Heart left ventricle (tissue), 16 donors: ENCODE measurements around the gene HHIPL1. TPM values are rescaled to one million over a fixed set of nuclear protein-coding genes. Genes with fewer than 3 reads are reported as not detected.

ENCODE experiments used
- ATAC-seq, 4 donors: fragments of 200-7000 bp; cut with Tn5 transposase; one replicate each; pipeline ENCODE4 v1.9.1; 2020 to 2022; ENCODE audit warnings: moderate library complexity in 4 of 4, mild to moderate bottlenecking in 3 of 4, moderate number of reproducible peaks in 1 of 4
- DNase-seq, 5 donors: peaks; one replicate each; pipeline ENCODE4 v3.0.0-alpha.2; 2020
- H3K27ac ChIP-seq, 12 donors: fragments of 200-600 bp; sonication (generic) in 4 of 12; one replicate each; pipeline versions ENCODE4 v1.5.0 to v1.8.0; 2016 to 2022; ENCODE audit warnings: mild to moderate bottlenecking in 2 of 12
- H3K27me3 ChIP-seq, 9 donors: fragments of 200-600 bp; sonication (generic) in 2 of 9; one replicate each; pipeline versions ENCODE4 v1.5.1 to v1.8.0; 2016 to 2022; ENCODE audit warnings: mild to moderate bottlenecking in 3 of 9
- H3K36me3 ChIP-seq, 9 donors: fragments of 200-600 bp; sonication (generic) in 2 of 9; one replicate each; pipeline versions ENCODE4 v1.5.0 to v1.8.0; 2018 to 2022; ENCODE audit warnings: mild to moderate bottlenecking in 2 of 9
- H3K4me1 ChIP-seq, 12 donors: fragments of 200-600 bp; sonication (generic) in 4 of 12; one replicate each; pipeline versions ENCODE4 v1.5.0 to v1.8.0; 2016 to 2022; ENCODE audit warnings: mild to moderate bottlenecking in 3 of 12
- H3K4me3 ChIP-seq, 12 donors: fragments of 200-600 bp; sonication (generic) in 4 of 12; one replicate each; pipeline versions ENCODE4 v1.5.0 to v1.8.0; 2017 to 2022; ENCODE audit warnings: mild to moderate bottlenecking in 9 of 12, moderate library complexity in 4 of 12
- H3K9me3 ChIP-seq, 12 donors: fragments of 200-600 bp; sonication (generic) in 4 of 12; one replicate each; pipeline versions ENCODE4 v1.5.0 to v1.8.0; 2016 to 2022; ENCODE audit warnings: mild to moderate bottlenecking in 1 of 12
- POLR2A ChIP-seq, 2 donors: fragments of 450-650 bp; IDR thresholded peaks; one replicate each; pipeline ENCODE4 v1.6.1; 2017; ENCODE audit warnings: antibody characterized with exemption in 2 of 2, mild to moderate bottlenecking in 2 of 2, moderate library complexity in 2 of 2
- WGBS, 4 donors: extraction: QIAGEN DNeasy Blood & Tissue Kit in 2 of 4; methylation state at CpG; one replicate each; pipeline versions ENCODE4 v1.1.5 to v1.1.7; 2013 to 2018; 5-methylcytosine and 5-hydroxymethylcytosine counted together
- intact Hi-C, 10 donors: fragments of 100-400 bp; cut with DNase I; formaldehyde crosslinking; loops; one replicate each; pipeline versions ENCODE4 v1.11.1 to v1.14.2; 2022
- polyA plus RNA-seq, 2 donors: library from polyadenylated mRNA; stranded (reverse); fragments of 200-250 nt; gene quantifications; one replicate each; pipeline ENCODE4 v1.2.3, GENCODE V29; 2013
- total RNA-seq, 9 donors: library from RNA; depleted of rRNA in 2 of 9; stranded (reverse); fragments of >200 nt in 2 of 9; fragmentation: NEBNext Ultra II Directional in 3 of 9; extraction: Animal tissue kit (Norgen Biotek cat#: 25700) in 3 of 9; gene quantifications; one replicate each; pipeline versions ENCODE4 v1.1.0 to v1.2.4, GENCODE V29; 2016 to 2023
- TF ChIP-seq, protein P1 (sequence below), 12 donors: fragments of 200-600 bp; sonication (generic) in 4 of 12; IDR thresholded peaks; one replicate each; pipeline versions ENCODE4 v1.5.0 to v1.8.0; 2018 to 2022; ENCODE audit warnings: antibody characterized with exemption in 12 of 12, mild to moderate bottlenecking in 5 of 12
- donor health status: ischemic (EF 13 %, LVEDD 7.1; RV severe dilation, severe dysfunction).
- donor health status: healthy with polysubstance abuse.
- donor health status: DM: no; HTN: yes; CAD: no.
- donor health status: DM: no; HTN: no; CAD: no.
- donor health status: ischemic (EF 25% LVEDD 6.9; RV normal size, moderate dysfunction).
- donor health status: ischemic (EF 25% LVEDD 5.7; RV mildly dilated, moderate dysfunction).
- donor health status: healthy.
- donor health status: DM: yes; HTN: yes; CAD: no.
- donor health status: ischemic (EF 35%, LVEDD 5.7; RV mildly dilated, moderate dysfunction).
- donor health status: nonischemic (EF 11% LVEDD 7.7; RV severe dilation, severe dysfunction).
- donor health status: DM: yes; HTN: yes; CAD: no.
- donor health status: PGD.
- donor health status: ischemic (EF 29% LVEDD 5.4; RV normal size, mild dysfunction).
- donor health status: nonischemic (EF 23%, LVEDD 6.1; RV moderate dilation, normal function).

Gene HHIPL1
- total and polyA plus RNA-seq, 11 donors, result 0.34 to 3.1 (median 1.1) TPM

DNA sequence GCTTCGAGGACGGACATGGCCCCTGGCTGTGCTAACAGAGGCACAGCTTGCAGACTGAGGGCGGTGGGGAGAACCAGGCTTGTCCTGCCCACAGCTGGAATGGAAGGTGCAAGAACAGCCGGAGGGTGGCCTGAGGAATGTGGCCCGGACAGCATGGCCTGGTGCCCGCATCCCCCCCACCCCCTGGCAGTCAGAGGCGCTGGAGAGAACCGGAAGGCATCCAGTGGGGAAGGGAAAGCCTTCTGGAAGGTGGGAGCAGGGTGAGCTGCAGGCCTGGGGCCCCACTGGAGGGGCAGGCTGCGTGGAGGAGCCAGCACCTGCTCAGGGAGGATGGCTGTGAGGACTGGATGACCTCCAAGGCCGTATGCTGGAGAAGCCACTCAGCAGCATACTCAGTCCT is 31.0 kb downstream of the HHIPL1 start:
- DNase-seq, result no peak
- no peak for TF ChIP-seq POLR2A (IDR thresholded peaks at IDR 0.05)
- TF ChIP-seq, protein P1, sequence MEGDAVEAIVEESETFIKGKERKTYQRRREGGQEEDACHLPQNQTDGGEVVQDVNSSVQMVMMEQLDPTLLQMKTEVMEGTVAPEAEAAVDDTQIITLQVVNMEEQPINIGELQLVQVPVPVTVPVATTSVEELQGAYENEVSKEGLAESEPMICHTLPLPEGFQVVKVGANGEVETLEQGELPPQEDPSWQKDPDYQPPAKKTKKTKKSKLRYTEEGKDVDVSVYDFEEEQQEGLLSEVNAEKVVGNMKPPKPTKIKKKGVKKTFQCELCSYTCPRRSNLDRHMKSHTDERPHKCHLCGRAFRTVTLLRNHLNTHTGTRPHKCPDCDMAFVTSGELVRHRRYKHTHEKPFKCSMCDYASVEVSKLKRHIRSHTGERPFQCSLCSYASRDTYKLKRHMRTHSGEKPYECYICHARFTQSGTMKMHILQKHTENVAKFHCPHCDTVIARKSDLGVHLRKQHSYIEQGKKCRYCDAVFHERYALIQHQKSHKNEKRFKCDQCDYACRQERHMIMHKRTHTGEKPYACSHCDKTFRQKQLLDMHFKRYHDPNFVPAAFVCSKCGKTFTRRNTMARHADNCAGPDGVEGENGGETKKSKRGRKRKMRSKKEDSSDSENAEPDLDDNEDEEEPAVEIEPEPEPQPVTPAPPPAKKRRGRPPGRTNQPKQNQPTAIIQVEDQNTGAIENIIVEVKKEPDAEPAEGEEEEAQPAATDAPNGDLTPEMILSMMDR (IDR thresholded peaks at IDR 0.05), result no peak
- H3K4me3 ChIP-seq, result no peak overlapping the region
- H3K36me3 ChIP-seq, result peaks cover 0 to 3% (median 0%) of the 10 kb centered on the region in 9 donors
- H3K9me3 ChIP-seq, result peaks cover 0 to 20% (median 7%) of the 10 kb centered on the region in 12 donors
- intact Hi-C loops, result no loop called here
- no peak for ATAC-seq
- 57 to 84% (median 70%) methylated on average over 8 to 10 of the region's 10 CpGs for WGBS, 4 donors
- peaks cover 0 to 10% (median 0%) of the 10 kb centered on the region in 12 donors for H3K4me1 ChIP-seq
- H3K27me3 ChIP-seq, result peaks cover 0 to 11% (median 0%) of the 10 kb centered on the region in 9 donors
- H3K27ac ChIP-seq, result no peak overlapping the region

DNA sequence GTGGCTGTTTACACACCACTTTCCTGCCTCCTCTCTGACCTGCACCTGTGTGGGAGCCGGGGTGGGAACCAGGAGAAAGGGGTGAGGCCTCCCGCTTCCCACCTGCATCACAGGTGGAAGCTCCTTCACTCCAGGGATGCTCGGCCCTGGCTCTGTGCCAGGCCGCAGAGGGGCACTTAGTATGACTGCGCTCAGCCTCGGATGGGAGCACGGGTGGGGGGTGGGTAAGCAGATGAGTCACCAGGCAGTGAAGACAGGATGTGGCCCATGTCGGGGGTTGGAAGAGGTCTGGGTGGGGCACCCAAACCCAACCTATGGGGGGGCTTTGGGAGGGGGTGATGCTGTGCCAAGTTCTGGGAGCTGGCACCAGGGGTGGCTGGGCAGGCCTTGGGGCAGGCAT is 31.7 kb downstream of the HHIPL1 start:
- TF ChIP-seq POLR2A (IDR thresholded peaks at IDR 0.05), result no peak
- TF ChIP-seq, protein P1 (IDR thresholded peaks at IDR 0.05), result no peak
- H3K9me3 ChIP-seq, result peaks cover 0 to 20% (median 7%) of the 10 kb centered on the region in 12 donors
- DNase-seq (peak in 1 of 5 donors; percentile 48), ATAC-seq (peak in 1 of 4 donors; percentile 11)
- intact Hi-C loops, result no loop called here
- peaks cover 0 to 10% (median 0%) of the 10 kb centered on the region in 12 donors for H3K4me1 ChIP-seq
- H3K27me3 ChIP-seq, result peaks cover 0 to 11% (median 0%) of the 10 kb centered on the region in 9 donors
- no peak overlapping the region for H3K27ac ChIP-seq
- H3K4me3 ChIP-seq, result no peak overlapping the region
- H3K36me3 ChIP-seq, result no peaks in the 10 kb centered on the region
- WGBS, 4 donors, result 62 to 79% (median 77%) methylated on average over 2 to 8 of the region's 8 CpGs

DNA sequence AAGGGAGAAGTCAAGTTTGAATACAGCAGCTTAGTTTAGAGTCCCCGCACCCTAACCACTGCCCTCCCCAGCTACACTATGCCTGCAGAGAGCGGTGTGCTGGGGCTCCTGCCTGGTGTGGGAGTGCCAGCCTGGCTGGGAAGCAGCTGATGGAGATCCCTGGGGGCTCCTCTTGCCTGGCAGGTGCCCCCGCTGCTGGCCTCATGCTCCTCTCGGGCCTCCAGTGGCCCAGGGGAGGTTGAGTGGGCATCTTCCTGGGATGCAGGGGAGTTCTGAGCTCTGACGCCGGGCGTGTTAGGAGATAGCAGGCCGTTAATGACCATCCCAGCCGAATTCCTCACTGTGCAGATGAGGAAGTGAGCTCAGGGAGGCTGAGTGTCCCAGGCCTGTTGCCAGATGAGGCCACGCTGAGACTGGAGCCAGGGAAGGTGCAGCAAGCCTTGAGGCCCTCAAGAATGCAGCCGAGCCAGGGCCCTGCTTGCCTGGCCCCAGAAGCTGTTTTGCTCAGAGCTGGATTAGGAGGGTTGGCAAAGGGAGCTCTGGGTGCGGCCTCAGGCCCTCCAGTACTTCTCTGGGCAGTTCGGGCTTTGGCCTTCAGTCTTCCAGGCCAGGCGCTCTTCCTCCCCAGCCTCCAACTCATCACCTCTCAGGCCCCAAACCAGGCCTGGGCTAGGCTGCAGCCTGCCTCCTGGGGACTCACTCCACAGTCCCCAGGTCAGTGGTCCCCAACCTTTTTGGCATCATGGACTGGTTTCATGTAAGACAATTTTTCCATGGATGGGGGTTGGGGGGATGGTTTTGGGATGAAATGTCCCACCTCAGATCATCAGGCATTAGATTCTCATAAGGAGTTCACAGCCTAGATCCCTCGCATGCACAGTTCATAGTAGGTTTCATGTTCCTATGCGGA is 32.6 kb downstream of the HHIPL1 start:
- Histone ChIP-seq H3K27ac (peak overlapping the region in 2 of 12 donors; percentile 10 to 40), H3K27me3 (peaks cover 0 to 11% (median 0%) of the 10 kb centered on the region in 9 donors), H3K36me3 (no peaks in the 10 kb centered on the region), H3K4me1 (peaks cover 0 to 5% (median 0%) of the 10 kb centered on the region in 12 donors), H3K9me3 (peaks cover 0 to 20% (median 7%) of the 10 kb centered on the region in 12 donors), H3K4me3 (no peak overlapping the region)
- no peak for TF ChIP-seq POLR2A (IDR thresholded peaks at IDR 0.05)
- TF ChIP-seq, protein P1 (IDR thresholded peaks at IDR 0.05), result no peak
- DNase-seq (peak in 2 of 5 donors; percentile 40 to 56), ATAC-seq (peak in 1 of 4 donors; percentile 47)
- 63 to 72% (median 69%) methylated on average over 16 of the region's 16 CpGs for WGBS, 4 donors
- intact Hi-C loops, result no loop called here

DNA sequence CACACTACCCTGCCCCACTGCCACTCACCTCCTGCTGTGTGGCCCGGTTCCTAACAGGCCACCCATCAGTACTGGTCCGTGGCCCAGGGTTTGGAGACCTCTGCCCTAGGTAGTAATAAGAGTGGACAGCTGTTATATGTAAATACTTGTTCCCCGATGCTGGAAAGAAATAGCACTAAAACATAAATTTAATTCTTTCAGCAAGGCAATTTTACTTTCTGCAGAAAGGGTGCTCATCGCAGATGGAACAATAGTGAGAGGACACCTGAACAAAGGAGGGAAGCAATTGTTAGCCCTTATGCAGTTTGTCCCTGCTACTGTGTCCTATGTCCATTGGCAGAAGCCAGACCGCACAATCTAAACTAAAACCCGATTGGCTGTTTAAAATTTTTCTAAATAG is 33.3 kb downstream of the HHIPL1 start:
- H3K4me3 ChIP-seq, result no peak overlapping the region
- WGBS, 4 donors, result 95 to 100% (median 96%) methylated on average over 6 of the region's 6 CpGs
- H3K27me3 ChIP-seq, result peaks cover 0 to 11% (median 0%) of the 10 kb centered on the region in 9 donors
- H3K4me1 ChIP-seq, result peaks cover 0 to 8% (median 5%) of the 10 kb centered on the region in 12 donors
- DNase-seq (peak in 1 of 5 donors; percentile 32), ATAC-seq (no peak)
- TF ChIP-seq, protein P1 (IDR thresholded peaks at IDR 0.05), result no peak
- TF ChIP-seq POLR2A (IDR thresholded peaks at IDR 0.05), result no peak
- intact Hi-C loops, result no loop called here
- peaks cover 0 to 20% (median 7%) of the 10 kb centered on the region in 12 donors for H3K9me3 ChIP-seq
- no peaks in the 10 kb centered on the region for H3K36me3 ChIP-seq
- no peak overlapping the region for H3K27ac ChIP-seq
